TTC549 (cell line): ENCODE results near the gene TRUB2.
"Not testable (repeated sequence)": the region's sequence is repeated elsewhere in the genome, so short reads cannot be mapped to it uniquely, and the experiment has no call there.

Experiments used
- FAIRE-seq: peaks from 2 replicates; lab custom pipeline; 2012; peaks lifted over from hg19 to GRCh38; lab: Jason Lieb, UNC

Gene TRUB2

DNA sequence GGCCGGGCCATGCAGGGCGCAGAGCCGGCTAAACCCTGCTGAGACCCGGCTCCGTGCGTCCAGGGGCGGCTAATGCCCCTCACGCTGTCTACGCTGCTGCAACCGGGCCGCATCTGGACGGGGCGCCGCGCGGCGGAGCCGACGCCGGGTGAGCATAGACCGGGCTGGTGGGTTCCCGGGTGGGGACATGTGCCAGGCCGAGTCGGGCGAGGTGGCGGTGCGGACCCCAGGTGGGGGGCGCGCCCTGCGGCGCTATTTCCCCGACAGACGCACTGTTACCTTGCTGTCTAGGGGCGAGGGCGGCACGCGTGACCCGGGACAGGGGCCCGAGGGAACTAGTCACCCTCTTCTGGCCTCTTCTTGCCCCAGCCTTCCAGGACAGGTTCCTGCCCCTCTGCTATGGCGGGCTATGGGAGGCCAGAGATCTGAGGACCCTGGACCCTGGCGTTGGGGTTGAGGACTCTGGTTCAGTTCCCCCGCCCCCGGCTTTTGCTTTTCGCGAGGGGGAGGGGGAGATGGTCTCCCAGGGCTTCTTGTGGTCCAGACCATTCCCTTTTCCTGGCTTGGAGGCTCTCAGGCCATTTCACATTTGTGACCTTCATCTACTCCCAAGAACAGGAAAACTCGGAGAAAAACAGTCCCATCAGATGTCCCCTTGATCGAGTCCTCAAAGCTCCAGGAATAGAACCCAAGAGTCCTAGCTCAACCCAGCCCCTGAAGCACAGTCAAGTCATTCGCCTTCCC, 18.6 kb upstream of the TRUB2 start:
- FAIRE-seq = no peak

DNA sequence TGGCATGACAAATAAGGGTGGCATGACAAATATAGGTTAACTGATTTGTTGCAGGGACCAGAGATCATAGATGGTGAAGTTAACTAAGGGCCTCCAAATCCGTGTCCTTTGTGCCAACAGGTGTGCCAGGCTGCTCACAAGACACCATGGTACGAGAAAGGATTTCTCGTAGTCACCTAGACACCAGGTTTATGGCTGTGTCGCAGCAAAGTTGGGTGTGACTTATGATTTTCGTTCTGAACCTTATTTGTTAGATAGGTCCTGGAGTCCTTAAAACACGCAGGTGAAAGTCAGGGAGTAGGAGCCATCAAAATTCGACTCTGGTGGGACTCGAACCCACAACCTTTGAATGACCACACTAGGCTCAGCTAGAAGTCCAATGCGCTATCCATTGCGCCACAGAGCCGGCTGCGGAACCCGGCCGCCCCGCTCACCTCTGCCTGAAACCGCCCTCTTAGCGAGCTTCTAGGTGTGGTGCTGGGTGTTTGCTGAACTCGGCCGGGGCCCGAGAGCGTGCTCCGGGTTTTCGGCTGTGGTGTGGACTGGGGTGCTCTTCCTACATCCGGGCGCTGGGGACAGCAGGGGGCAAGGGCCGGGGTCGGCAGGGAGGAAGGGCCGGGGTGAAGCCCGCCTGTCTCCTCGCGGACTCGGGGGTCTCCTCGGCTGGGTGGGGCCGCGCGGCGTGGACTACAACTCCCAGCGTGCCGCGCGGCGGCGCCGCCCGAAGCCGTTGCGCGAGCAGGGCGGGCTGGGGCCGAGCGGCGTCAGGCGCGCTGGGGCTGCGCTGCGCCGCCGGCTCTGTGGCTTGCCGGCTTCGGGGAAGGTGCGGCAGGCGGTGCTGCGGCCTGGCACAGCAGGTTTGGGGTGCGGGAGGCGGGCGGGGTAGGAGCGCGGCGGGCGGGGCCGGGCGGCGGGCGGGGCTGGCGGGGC, 17.8 kb upstream of the TRUB2 start, which contains the start of gene SLC27A4:
TSS of gene SLC27A4 (plus strand) at position 767 of the 930 bp plus-strand sequence. CDS start 2,606 bp downstream, outside the sequence.
- FAIRE-seq = no peak

DNA sequence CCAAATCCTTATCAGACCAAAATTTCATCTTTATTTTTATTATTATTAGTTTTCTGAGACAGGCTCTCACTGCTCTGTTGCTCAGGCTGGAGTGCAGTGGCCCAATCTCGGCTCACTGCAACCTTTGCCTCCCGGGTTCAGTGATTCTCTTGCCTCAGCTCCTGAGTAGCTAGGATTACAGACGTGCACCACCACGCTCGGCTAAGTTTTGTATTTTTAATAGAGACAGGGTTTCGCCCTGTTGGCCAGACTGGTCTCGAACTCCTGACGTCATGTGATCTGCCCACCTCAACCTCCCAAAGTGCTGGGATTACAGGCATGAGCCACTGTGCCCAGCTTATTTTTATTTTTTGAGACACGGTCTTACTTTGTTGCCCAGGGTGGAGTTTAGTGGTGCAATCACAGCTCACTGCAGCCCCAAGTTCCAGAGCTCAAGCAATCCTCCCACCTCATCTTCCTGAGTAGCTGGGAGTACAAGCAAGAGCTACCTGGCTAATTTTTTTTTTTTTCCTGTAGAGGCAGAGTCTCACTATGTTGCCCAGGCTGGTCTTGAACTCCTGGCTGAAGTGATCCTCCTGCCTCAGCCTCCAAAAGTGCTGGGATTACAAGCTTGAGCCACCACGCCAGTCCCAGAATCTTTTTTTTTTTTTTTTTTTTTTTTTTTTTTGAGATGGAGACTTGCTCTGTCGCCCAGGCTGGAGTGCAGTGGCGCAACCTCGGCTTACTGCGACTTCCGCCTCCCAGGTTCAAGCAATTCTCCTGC, 16.8 kb upstream of the TRUB2 start:
- not testable (repeated sequence) for FAIRE-seq

DNA sequence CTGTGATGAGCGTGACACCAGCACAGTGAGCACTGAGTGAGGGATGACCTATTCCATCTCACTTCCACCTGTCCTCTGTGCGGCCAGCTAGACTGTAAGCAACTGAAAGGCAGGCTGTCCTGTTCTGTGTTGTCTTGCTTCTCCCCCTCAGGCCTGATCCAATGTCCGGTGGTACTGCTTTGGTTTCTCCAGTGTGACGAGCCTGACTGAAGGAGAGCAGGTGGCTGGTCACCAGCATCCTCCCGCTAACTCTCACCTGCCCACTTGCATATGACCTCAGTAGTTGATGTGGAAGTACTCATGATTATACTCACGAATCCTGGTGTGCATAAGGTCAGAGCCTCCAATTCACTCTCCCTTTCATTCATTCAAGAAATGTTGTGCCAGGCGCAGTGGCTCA, 15.7 kb upstream of the TRUB2 start:
- FAIRE-seq = no peak

DNA sequence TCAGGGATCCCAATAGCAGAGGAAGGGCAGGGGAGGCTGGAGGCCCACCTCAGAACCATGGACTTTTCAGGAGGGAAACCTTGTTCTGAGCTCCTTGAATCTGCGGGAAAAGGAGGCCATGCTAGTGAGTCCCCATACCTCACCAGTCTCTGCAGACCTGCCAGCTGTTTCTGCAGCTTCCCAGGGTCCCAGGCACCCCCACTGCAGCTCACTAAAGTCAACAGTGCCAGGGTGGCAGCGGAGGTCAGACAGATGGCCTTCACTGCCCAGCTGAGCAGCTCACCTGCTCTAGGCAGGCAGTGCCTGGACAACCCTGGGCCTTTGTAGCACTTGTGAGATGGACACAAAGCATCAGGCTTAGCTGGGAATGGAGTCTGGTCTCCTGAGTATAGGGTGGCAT, 13.7 kb upstream of the TRUB2 start:
- no peak for FAIRE-seq

DNA sequence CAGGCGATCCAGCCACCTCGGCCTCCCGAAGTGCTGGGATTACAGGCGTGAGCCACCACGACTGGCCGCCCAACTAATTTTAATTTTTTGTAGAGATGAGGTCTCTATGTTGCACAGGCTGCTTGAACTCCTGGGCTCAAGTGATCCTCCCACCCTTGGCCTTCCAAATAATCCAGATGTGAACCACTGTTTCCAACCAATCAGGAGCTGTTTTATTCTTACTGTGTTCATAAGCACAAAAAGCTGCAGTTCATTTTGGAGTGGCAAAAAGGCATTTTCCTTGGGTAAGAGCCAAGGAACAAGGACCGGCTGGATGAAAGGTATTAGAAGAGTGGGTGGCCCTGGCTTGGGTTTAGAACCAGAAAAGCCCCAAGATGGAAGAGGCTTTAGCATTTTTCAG, 12.9 kb upstream of the TRUB2 start:
- FAIRE-seq = no peak

DNA sequence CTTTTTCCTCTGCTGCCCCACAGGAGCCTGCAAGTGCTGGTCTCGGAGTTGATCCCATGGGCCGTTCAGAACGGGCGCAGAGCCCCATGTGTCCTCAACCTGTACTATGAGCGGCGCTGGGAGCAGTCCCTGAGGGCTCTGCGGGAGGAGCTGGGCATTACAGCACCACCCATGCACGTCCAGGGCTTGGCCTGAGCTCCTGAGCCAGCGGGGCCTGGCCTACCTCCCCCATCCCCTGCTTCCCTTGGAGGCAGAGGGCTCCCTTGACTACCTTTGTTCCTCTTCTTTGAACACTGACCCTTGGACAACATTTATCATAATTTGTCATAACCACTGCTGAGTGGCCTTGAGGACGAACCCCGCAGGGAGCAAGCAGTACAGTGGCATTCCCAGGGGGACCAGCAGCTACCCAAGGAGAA, 11.2 kb upstream of the TRUB2 start:
- FAIRE-seq = no peak

DNA sequence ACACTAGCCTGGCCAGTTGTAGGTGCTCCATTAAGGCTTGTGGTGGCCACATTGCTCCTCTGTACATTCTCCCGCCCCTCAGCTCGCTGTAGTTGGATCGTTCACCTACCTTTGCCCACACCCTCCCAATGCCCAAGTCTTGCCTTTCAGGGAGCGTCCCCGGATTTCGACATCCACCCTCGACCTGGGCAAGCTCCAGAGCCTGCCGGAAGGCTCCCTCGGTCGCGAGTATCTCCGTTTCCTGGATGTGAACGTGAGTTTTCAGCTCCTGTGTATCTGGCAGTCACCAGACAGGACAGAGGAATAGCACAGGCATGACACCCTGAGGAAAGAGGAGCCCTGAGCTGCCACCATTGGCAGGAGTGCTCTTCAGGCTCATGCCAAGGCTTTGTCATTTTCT, 3.4 kb upstream of the TRUB2 start:
- no peak for FAIRE-seq

DNA sequence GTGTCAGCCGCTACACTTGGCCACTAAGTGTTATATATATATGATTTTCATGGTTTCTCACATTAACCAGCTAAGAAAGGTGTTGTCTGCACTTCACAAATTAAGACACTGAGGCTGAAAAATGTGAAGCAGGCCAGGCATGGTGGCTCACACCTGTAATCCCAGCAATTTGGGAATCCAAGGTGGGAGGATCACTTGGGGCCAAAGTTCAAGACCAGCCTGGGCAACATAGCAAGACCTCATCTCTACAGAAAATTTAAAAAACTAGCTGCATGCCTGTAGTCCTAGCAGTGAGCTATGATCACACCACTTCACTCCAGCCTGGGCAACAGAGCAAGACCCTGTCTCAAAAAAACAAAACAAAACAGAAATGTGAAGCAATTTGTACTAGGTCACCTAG, 2.2 kb upstream of the TRUB2 start:
- no peak for FAIRE-seq

DNA sequence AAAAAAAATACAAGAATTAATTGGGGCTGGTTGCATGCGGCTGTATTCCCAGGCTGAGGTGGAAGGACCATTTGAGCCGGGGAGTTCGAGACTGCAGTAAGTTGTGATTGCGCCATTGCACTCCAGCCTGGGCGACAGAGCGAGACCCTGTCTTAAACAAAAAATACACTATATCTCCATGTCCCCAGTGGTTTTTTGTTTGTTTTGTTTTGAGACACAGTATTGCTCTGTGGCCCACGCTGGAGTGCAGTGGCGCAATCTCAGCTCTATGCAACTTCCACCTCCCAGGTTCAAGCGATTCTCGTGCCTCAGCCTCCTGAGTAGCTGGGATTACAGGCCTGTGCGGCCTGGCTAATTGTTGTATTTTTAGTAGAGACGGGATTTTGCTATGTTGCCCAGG, 1.5 kb upstream of the TRUB2 start:
- no peak for FAIRE-seq

DNA sequence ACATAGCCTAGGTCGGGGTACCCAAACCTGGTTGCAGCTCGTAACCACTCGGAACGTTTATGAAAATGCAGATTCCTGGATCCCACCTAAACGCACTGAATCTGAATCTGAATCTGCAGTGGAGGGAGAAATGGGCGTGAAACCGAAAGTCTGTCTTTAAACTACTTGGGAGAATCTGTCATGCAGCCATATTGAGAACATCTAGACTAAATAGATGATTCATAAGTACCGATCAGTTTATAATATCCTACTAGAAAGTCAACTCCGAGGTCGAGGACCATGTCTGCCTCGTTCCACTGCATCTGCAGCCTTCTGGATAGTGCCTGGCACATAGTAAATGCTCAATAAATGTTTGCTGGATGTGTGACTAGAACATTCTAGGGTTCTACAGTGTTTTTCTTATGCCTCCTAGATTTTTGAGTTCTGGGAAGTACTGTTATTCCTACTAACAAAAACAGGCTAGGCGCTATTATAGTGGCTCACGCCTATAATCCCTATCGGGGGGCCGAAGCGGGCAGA, 1.0 kb upstream of the TRUB2 start:
- no peak for FAIRE-seq

DNA sequence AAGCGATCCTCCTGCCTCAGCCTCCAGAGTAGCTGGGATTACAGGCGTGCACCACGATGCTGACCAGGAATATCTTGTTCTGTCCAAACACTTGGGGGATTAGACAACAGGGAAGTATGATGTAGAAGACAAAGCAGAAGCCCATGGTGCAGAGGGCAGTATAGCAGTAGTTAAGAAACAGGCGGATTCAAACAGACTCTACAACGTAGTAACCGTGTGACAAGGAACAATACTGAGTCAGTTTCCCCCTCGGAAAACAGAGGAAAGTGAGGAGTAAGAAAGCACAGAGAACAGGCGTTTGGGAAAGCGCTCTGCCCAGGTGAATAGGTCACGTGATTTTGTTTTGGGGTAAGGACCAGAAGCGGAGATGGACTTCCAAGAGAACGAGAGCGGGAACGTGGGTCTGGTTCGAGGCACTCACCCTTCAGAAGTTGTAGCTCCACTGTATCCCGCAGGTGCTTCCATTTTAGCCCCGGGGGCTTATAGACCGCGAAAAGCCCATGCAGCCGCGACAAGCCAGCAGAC, 306 bp downstream of the TRUB2 start:
- no peak for FAIRE-seq

DNA sequence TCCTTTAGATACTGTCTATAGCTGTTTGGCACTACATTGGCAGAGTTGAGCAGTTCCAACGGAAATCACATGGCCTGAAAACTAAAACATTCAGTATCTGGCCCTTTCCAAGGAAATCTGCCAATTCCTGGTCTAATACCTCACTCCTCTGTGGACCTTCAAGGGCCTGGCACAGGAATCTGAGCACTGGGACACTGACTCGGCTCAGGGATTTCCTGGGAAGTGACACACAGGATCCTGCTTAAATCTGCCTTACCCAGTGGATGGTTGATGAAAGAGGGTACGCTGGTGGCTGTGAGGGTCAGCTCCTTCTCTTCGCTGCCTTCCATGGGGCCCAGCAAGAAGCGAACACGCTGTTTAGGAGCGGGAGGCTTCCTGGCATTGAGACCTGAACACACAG, 904 bp downstream of the TRUB2 start:
- FAIRE-seq = no peak

DNA sequence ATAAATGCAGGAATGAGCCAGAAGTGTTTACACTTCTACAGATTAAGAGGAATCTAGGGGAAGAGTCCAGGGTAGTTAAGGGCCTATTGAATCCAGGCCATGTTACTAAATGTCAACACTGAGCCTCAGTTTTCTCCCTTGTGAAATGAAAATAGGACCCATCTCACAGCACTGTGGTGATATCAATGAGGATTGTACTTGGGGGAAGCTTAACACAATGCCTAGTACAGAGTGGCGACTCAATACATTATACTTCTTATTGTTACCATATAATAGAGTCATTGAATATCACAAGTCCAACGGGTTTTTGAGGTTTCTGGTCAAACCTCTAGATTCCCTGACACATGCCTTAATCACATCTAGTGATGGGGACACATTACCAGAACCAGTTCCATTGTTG, 4.6 kb downstream of the TRUB2 start:
- no peak for FAIRE-seq

DNA sequence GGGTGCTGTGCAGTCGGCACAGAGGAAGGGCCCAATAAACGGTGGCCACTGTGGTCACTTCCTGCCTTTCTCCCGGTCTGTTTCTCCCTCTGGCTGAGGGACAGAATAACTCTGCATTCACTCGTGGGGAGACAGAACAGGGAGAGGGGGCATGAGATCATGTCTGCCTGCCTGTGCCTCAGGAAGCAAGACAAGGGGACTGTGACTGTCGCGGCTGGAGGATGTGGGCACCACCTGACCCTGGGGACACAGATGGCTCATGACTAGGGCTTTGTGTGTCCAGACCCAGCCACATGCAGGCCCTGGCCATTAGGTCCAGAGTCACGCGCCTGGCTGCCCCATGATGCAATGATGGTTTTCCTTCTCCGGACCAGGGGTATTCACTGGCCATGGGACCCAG, 5.8 kb downstream of the TRUB2 start:
- no peak for FAIRE-seq

DNA sequence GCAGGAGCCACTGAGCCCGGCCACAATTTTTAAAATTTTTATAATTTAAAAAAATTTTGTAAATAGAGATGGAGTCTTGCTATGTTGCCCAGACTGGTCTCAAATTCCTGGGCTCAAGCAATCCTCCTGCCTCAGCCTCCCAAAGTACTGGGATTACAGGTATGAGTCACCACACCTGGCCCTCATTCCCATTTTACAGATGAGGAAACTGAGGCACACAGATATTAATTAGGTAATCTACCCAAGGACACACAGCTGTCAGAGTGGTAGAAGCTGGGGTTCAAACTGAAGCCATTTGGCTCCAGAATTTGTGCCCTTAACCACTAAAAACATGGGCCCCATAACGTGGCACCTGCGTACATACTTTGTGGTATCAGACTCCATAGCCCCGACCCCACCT, 7.5 kb downstream of the TRUB2 start:
- FAIRE-seq = no peak

DNA sequence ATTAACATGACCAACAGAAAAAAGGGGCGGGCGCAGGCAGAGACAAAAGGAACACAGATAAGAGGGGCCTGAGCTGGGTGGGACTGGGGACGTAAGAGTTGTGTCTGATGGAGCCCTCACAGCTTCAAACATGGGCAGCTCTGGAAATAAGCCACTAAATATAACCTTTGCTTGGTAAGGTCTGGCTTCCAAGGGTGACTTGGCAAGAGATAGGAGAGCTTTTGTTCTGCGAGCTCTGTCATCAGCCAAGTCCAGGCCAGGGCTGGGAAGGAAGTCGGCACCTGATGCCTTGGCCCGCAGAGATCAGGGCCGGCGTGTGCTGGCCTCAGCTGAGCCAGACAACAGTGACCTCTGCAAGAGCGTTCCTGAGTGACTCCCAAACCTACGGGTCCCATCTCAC, 11.8 kb downstream of the TRUB2 start:
- no peak for FAIRE-seq

DNA sequence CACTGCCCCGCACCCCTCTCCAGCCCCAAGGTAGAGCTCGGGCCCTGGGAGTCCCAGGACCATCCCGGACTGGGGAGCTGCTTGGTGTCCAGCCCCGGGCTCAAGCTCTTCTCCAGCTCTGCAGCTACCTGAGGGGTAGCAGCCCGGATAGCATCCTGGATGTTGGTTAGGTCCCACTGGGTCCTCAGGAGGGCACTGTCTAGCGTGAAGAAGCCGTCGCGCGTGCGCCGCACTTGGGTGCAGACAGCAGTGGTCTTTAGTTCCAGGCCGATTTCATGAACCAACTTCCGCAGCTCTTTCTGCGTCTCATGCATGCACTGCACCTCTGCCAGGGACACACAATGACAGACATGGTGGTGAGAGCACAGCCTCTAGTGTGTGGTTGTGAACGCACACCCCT, 12.7 kb downstream of the TRUB2 start:
- no peak for FAIRE-seq

DNA sequence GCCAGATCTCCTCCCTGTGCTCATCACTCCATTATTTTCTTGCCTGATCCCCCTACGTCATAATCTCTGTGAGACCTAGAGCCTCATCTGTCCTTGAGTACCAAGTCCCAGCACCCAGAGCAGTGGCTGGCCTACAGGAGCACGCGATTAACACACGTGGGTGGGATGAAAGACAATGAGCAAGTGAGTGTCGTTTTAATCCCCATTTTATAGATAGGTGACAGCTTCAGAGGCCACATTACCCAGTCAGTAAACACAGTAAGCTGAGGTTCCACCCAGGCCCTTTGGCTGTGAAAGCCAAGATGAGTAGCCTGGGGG, 17.3 kb downstream of the TRUB2 start:
- no peak for FAIRE-seq

DNA sequence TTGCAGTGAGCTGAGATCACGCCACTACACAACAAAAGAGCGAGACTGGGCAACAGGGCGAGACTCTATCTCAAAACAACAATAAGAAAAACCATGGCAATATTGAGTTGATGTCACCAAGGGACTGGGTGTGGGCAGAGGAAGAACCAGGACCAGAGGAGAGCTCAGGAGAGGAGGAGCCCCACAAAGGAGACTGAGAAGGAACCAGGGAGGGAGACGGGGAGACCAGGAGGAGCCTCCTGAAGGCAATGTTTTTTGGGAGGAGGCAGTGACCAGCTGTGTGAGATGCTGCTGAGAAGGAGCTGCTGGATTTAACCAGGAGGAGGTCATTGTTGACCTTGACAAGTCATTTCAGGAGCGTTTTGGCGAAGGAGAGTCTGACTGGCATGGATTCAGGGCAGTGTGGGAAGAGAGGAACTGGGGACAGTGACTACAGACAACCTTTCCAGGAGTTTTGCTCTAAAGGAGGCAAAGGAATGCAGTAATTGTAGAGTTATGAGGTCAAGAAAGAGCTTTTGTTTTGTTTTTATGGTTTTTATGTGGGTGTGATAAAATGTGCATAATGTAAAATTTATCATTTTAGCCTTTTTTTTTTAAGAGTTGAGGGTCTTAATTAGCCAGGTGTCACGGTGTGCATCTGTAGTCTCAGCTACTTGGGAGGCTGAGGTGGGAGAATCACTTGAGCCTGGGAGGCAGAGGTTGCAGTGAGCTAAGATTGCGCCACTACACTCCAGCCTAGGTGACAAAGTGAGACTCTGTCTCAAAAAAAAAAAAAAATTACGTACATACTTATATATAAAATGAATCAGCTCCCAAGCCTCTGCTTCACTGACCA, 17.9 kb downstream of the TRUB2 start:
- no peak for FAIRE-seq
